Mucosa of stomach (tissue), 1 donor: ENCODE measurements around the gene PLAGL2.
"Not testable (repeated sequence)": the region's sequence is repeated elsewhere in the genome, so short reads cannot be mapped to it uniquely, and the experiment has no call there.

Source experiments
- H3K27me3 ChIP-seq: one replicate; pipeline ENCODE4 v1.7.0; 2013; ENCODE audit warnings: mild to moderate bottlenecking, low read length; ENCODE audit not compliant: control insufficient read depth, insufficient read depth
- H3K36me3 ChIP-seq: one replicate; pipeline ENCODE4 v1.7.0; 2013; ENCODE audit warnings: low read length; ENCODE audit not compliant: control insufficient read depth, insufficient read depth
- H3K4me1 ChIP-seq: one replicate; pipeline ENCODE4 v1.7.0; 2013; ENCODE audit warnings: mild to moderate bottlenecking, low read length; ENCODE audit not compliant: control insufficient read depth, insufficient read depth
- H3K4me3 ChIP-seq: one replicate; pipeline ENCODE4 v1.7.0; 2013; ENCODE audit warnings: low read length
- H3K9ac ChIP-seq: one replicate; pipeline ENCODE4 v1.7.0; 2013; ENCODE audit warnings: mild to moderate bottlenecking, low read length, moderate library complexity
- H3K9me3 ChIP-seq: one replicate; pipeline ENCODE4 v1.7.0; 2013; ENCODE audit warnings: mild to moderate bottlenecking, low read length, moderate library complexity; ENCODE audit not compliant: control insufficient read depth
- donor health status: Pancreatic carcinoma.

Gene PLAGL2

DNA sequence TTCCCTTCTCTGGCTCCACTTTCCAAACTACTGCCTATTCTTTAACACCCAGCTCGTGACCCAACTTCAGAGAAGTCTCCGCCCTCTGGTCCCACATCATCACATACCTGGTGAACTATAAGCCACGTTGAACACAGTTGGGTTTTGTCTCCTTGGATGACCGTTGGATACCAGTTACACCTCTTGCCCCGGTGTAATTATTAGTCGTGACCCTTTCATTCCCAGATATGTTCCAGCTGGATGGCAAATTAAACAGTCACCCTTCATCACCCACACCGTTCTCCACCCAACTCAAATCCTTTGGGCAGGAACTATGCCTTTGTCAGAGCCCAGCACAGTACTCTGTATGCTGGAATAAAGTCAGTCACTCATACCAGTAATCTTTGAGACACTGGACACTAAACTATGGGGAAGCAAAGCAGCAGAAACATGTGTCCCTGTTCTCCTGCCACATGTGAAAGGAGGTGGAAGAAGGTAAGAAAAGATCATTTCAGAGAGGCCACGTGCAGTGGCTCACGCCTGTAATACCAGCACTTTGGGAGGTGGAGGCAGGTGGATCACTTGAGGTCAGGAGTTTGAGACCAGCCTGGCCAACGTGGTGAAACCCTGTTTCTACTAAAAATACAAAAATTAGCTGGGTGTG lies 22.5 kb downstream of the PLAGL2 start:
- H3K27me3 ChIP-seq: no peaks in the 10 kb centered on the region
- H3K9ac ChIP-seq: no peak overlapping the region
- H3K36me3 ChIP-seq: no peaks in the 10 kb centered on the region
- no peaks in the 10 kb centered on the region for H3K9me3 ChIP-seq
- H3K4me1 ChIP-seq: peaks cover 15% of the 10 kb centered on the region
- H3K4me3 ChIP-seq: no peak overlapping the region

DNA sequence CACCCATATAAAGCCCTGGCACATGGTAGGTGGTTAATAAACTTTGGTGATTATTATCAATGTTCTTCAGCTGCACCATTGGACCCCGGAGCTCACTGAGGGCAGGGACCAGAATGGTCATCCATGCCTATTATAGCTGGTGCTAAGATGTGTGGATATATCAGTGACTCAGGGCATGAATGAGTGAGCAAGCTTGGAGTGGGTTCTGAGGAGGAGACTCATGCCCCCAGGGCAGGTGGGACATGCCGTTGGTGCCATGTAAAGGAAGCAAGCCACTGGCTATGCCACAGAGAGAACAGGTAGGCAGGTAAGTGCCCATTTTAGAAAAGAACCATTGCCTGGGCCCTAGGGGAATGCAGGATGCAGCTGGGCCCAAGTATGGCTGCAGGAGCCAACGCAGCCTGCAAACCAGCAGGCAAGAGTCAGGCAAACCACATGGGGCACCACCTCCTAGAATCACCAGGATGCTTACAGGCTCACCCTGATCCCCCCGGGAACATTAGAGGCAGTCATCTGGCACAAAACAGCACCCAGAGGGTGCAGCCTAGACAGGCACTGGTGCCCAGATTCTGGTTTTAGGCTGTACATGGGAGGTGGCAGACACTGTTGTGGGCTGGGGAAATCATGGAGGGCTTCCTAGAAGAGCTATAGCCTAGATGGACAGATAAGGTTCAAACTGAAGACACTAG lies 23.5 kb downstream of the PLAGL2 start:
- Histone ChIP-seq H3K36me3 (no peaks in the 10 kb centered on the region), H3K4me3 (no peak overlapping the region), H3K4me1 (peaks cover 8% of the 10 kb centered on the region), H3K9me3 (no peaks in the 10 kb centered on the region), H3K9ac (no peak overlapping the region), H3K27me3 (no peaks in the 10 kb centered on the region)

DNA sequence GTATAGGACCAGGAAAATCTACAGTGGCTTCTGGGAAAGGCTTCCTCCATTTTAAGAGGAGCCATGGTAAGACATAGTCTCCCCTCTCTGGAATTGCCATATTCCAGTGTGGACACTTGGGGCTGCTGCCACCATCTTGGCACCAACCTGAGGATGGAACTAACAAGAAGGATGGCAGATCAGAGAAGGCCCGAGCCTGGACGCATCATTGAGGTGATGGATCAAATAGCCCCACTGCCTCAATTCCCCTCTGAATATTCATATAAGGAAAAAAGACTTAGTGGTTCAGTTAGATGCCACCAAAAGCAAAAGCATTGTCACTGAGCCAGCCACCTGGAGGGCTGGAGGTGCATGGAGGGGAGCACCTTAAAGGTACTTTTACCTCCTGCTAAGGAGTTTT lies 25.9 kb downstream of the PLAGL2 start:
- no peaks in the 10 kb centered on the region for H3K9me3 ChIP-seq
- no peaks in the 10 kb centered on the region for H3K4me1 ChIP-seq
- H3K4me3 ChIP-seq: no peak overlapping the region
- H3K27me3 ChIP-seq: no peaks in the 10 kb centered on the region
- H3K36me3 ChIP-seq: no peaks in the 10 kb centered on the region
- no peak overlapping the region for H3K9ac ChIP-seq

DNA sequence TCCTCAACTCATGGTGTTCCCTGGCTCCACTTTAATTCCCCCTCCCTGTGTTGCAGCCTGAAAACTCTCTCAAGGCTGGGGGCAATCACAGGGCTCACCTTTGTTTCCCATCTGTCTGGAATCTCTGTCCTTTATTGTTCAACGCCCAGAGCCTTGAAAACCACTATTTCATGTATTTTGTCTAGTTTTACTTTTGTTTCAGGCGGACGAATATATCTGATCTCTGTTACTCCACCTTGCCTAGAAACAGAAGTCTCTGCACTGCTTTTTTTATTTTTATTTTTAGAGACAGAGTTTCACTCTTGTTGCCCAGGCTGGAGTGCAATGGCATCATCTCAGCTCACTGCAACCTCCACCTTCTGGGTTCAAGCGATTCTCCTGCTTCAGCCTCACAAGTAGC lies 27.6 kb downstream of the PLAGL2 start:
- Histone ChIP-seq H3K9me3 (no peaks in the 10 kb centered on the region), H3K27me3 (no peaks in the 10 kb centered on the region), H3K4me1 (no peaks in the 10 kb centered on the region), H3K9ac (no peak overlapping the region), H3K36me3 (no peaks in the 10 kb centered on the region), H3K4me3 (no peak overlapping the region)

DNA sequence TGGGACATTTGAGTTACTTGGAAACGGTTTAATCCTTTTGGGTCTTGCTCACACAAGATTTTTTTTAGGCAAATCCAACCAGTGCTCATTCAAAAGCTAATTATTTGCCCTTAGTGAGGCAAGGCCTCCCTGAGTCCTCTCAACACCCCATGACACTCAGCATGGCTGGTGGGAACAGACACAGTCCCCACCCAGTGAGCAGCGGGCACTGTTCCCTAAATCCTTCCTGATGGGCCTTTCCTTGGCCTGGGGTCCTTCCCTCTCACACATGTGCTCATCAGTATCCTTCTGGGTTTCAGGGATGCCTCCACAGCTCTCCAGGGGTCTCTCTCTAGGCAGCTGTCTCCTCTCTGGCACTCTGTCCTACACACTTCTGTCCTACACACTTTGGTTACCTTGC lies 28.0 kb downstream of the PLAGL2 start:
- H3K9me3 ChIP-seq: no peaks in the 10 kb centered on the region
- H3K9ac ChIP-seq: no peak overlapping the region
- no peaks in the 10 kb centered on the region for H3K27me3 ChIP-seq
- no peaks in the 10 kb centered on the region for H3K4me1 ChIP-seq
- no peaks in the 10 kb centered on the region for H3K36me3 ChIP-seq
- H3K4me3 ChIP-seq: no peak overlapping the region

DNA sequence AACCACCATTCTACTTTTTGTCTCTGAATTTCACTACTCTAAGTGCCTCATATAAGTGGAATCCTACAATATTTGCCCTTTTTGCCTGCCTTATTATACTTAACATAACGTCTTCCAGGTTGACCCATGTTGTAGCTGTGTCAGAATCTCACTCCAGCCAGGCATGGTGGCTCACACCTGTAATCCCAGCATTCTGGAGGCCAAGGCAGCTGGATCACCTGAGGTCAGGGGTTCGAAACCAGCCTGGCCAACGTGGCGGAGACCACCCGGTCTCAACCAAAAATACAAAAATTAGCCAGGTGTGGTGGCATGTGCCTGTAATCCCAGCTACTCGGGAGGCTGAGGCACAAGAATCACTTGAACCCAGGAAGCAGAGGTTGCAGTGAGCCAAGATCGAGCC lies 29.8 kb downstream of the PLAGL2 start:
- not testable (repeated sequence) for H3K4me3 ChIP-seq, H3K9me3 ChIP-seq, H3K9ac ChIP-seq, H3K36me3 ChIP-seq, H3K4me1 ChIP-seq, H3K27me3 ChIP-seq

DNA sequence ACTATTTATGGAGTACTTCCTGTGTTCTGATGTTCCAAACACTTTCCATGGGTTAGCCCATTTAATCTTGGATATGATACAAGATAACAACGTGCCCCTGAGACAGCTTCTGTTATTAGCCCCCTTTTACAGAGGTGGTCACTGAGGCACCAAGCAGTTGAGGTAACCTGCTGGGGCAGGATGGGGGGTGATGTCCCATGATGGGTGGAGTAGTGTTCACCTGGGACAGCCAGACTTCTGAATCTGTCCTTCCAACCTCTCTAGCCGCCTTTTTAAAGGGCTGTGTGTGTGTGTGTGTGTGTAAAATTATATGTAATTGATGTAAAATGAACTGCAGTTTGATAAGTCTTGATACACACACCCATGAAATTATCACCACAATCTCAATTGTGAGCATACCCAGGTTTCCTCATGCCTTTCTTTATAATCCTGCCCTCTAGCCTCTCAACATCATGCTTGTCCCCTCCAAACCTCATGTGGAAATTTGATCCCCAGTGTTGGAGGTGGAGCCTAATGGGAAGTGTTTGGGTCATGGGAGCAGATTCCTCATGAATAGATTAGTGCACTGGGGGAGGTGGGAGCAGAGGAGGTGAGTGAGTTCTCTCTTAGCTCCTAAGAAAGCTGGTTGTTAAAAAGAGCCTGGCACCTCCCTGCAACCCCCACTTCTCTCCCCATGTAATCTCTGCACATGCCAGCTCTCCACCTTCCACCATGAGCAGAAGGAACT lies 39.2 kb downstream of the PLAGL2 start:
- Histone ChIP-seq H3K27me3 (no peaks in the 10 kb centered on the region), H3K9ac (no peak overlapping the region), H3K9me3 (no peaks in the 10 kb centered on the region), H3K4me1 (no peaks in the 10 kb centered on the region), H3K4me3 (no peak overlapping the region), H3K36me3 (peaks cover 3% of the 10 kb centered on the region)

DNA sequence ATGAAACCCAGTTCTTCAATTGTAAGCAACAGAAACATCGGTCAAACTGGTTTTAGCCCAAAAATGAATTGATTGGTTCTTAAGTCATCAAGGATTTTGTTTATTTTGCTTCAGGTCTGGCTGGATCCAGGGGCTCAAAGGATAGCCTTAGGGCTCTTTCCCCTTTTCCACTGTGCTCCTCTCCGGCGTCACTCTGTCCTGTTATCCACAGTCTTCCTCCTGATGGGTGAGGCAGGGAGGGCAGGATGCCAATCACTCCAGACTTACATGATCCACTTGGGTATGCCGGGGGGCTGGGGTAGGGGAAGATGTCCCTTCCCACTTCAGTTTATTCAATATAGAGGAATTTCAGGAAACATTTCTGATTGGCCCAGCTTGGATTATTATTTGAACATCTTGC lies 40.0 kb downstream of the PLAGL2 start:
- Histone ChIP-seq H3K27me3 (no peaks in the 10 kb centered on the region), H3K4me3 (no peak overlapping the region)

DNA sequence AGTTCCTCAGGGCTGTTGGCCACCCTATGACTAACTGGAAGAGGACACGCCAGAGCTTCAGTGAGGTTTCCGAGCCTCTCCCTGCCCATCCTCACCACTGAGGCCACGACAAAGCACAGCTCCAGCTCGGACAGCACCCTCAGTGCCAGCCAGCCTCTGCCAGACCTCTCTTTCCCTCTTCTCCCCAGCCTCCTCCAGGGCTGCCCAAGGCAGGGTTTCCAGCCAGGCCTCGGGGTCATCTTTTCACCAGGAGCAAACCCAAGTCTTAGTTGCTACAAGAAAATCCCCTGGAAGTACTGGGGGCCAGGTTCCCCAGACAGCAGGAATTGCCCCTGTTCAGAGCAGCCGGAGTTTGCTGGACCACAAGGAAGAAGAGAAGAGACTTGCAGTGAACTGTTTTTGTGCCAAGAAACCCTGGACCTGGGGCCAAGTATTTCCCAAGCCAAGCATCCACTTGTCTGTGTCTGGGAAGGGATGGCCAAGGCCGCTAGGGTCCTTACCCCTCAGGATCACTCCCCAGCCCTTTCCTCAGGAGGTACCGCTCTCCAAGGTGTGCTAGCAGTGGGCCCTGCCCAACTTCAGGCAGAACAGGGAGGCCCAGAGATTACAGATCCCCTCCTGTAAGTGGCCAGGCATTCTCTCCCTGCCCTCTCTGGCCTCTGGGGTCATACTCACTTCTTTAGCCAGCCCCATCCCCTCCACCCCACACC lies 41.6 kb downstream of the PLAGL2 start:
- Histone ChIP-seq H3K4me3 (no peak overlapping the region), H3K36me3 (peaks cover 7% of the 10 kb centered on the region), H3K9me3 (no peaks in the 10 kb centered on the region), H3K4me1 (no peaks in the 10 kb centered on the region), H3K27me3 (no peaks in the 10 kb centered on the region), H3K9ac (no peak overlapping the region)

More for the DNA sequence above, 40.0 kb downstream of the PLAGL2 start:
- Histone ChIP-seq H3K4me1 (no peaks in the 10 kb centered on the region), H3K9me3 (no peaks in the 10 kb centered on the region), H3K36me3 (peaks cover 5% of the 10 kb centered on the region), H3K9ac (no peak overlapping the region)

DNA sequence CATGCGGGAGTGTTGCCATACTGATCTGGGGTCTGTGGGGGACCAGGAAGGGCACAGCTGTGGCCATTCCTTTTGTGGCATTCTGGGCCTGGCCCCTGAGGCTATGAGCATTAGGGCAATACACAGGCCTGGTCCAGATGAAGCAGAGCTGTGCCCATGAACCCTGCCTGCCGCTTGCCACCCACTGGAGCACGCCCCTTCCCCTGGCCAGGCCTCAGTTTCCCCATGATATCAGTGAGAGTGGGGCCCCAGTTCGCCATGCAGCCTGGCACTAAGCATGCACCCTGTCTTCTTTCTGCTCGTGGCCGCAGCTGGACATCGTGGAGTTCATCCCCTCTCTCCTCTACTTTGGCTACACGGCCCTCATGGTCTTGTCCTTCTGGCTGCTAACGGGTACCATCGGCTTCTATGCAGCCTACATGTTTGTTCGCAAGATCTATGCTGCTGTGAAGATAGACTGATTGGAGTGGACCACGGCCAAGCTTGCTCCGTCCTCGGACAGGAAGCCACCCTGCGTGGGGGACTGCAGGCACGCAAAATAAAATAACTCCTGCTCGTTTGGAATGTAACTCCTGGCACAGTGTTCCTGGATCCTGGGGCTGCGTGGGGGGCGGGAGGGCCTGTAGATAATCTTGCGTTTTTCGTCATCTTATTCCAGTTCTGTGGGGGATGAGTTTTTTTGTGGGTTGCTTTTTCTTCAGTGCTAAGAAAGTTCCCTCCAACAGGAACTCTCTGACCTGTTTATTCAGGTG lies 42.4 kb downstream of the PLAGL2 start:
- Histone ChIP-seq H3K27me3 (no peaks in the 10 kb centered on the region), H3K36me3 (peaks cover 11% of the 10 kb centered on the region), H3K9ac (no peak overlapping the region), H3K4me3 (no peak overlapping the region), H3K4me1 (no peaks in the 10 kb centered on the region), H3K9me3 (no peaks in the 10 kb centered on the region)

DNA sequence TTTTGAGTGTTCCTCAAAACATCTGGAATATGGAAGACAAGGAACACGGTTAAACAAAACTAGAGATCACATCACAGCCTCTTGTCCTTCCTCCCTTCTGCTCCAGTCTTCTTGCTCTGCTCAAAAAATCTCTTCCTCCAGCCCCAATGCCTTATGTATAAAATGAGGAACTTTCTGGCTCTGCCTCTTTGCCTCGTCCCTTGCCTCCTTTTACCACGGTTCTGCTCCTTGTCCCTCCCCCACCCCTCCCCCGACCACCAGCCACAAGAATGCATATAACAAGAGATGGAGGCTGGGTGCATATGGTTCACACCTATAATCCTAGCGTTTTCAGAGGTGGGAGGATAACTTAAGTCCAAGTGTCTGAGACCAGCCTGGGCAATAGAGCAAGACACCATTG lies 43.6 kb downstream of the PLAGL2 start:
- no peak overlapping the region for H3K9ac ChIP-seq
- no peaks in the 10 kb centered on the region for H3K27me3 ChIP-seq
- no peak overlapping the region for H3K4me3 ChIP-seq
- H3K4me1 ChIP-seq: no peaks in the 10 kb centered on the region
- no peaks in the 10 kb centered on the region for H3K9me3 ChIP-seq
- H3K36me3 ChIP-seq: peaks cover 12% of the 10 kb centered on the region
